T47D (cell line): ENCODE results near the gene UCN2.

Source experiments
- DNase-seq, 2 experiments: peaks; one replicate each; pipeline versions ENCODE4 v3.0.0 to v3.0.0-alpha.2; 2011 to 2012; ENCODE audit warnings: low read depth in 1 of 2, low spot score in 1 of 2
- JUND ChIP-seq: IDR thresholded peaks from 2 replicates; pipeline ENCODE4 v1.6.1; 2012; ENCODE audit warnings: low read depth
- in situ Hi-C: cut with HindIII; loops from 2 replicates; pipeline ENCODE4 v1.10.0; 2016; ENCODE audit warnings: low sequenced_read_pairs, low pct_unique_long_range_greater_than_20kb

Gene UCN2

DNA sequence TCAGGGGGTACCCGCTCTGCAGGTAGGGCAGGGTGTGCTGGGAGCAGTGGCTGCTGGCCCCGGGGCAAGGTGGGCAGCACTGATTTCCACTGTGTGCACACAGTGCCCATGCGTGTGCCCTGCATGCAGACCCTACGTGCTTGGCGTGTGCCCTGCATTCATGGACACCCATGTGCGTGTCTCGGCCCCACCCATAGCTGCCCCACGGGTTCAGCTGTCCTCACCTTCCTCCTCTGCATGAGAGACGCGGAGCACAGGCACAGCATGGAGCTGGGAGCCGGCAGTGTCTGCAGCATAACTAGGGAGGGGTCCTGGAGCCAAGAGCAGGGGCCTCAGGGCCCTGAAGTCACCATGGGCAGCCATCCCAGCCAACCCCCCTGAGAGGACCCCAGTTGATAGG is 1.6 kb upstream of the UCN2 start:
- in situ Hi-C loops = no loop called here
- DNase-seq = no peak
- no peak for TF ChIP-seq JUND

DNA sequence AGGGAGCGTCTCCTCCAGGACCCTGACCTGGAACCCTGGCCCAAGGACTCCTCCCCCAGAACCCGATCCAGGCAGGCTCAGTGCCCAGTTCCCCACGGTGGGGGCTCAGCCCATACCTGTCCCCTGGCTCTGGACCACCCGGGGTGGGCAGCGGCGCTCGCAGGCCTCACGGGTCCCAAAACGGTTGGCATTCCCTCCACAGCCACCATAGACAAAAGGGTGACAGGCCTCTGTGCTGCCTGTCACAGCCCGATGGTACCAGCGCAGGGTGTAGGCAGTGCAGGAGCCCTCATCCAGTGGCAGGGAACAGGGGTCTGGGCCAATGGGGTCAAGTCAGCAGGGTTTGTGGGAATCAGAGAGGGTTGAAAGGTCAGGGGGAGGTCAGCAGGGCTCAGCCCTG is 1.1 kb upstream of the UCN2 start:
- in situ Hi-C loops = no loop called here

DNA sequence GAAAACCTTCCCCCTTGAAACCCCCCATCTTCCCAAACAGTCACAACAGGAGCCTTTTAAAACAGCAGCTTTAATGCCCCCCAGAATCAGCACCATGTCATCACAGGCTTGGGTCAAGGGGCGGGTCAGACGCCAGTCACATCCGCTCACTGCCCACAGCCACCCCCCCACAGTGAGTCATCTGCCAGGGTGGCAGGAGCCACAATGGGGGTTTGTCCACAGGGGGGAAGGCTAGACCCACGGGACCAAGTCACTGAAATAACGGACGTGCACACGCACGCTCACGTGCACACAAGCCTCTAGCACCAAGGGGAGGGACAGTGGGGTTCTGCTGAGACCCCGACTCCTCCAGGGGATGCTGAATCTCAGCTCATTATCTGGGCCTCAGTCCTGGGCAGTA is 441 bp upstream of the UCN2 start:
- TF ChIP-seq JUND = no peak
- DNase-seq = no peak
- in situ Hi-C loops = no loop called here

More for the DNA sequence above, 1.1 kb upstream of the UCN2 start:
- DNase-seq = no peak
- TF ChIP-seq JUND = no peak

DNA sequence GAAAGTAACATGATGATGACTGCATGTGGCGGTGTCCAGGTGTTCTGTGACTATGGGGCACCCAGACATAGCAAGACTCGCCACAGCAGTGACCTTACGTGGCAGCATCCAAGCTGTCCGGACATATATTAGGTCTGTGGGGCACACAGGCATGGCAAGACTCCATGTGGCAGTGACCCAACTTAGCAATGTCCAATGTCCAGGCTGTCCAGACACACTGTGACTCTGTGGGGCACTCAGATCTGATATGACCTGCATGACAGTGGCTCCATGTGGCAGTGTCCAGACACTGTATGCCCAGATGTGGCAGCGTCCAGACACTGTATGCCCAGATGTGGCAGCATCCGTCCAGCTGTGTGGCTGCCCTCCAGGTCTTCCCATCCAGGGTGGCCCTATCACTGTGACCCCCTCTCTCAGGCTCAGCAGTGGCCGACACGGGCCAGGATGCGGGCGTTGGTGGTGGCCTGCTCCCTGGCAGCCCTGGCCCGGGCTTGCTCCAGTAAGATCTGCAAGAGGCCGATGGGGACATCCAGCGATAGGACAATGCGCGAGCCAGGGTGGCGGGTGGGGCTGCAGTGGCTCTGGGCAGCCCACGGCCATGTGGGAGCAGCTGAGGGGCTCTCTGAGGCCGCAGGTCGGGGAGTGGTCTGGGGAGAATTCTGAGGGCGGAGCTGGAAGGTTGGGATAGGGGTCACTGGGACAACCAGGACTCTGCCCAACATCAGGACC is 1.1 kb downstream of the UCN2 start:
- in situ Hi-C loops = no loop called here
- TF ChIP-seq JUND = no peak
- no peak for DNase-seq

DNA sequence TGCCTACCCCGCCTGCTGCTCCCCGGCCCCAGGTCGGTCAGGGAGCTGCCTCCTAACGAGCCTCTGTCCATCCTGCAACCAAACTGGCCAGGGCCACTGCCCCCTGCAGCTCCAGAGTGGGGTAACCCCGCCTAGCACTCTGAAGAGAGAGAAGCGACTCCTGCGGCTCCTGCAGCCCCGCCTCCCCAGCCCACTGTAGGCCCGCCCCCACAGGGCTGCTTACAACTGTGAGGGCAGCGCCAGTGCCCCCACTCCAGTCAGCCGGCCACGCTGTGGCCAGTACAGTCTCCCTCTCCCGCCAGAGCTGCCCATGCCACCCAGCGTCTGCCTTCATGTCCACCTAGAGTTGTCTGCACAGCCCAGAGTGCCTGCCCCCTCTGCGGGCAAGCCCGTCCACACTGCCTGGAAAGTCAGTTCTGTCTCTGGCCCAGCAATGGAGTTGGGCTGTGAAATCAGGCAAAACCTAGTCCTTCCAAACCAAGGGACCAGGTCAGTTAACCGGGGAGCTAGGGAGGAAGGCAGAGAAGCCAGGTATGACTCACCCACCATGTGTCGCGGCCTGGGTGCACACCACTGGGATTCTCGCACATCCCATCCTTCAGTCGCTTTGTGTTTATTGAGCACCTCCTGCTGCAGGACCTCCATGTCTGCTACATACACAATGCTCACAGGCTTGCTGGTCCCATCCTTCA is 2.4 kb downstream of the UCN2 start:
- no peak for TF ChIP-seq JUND

DNA sequence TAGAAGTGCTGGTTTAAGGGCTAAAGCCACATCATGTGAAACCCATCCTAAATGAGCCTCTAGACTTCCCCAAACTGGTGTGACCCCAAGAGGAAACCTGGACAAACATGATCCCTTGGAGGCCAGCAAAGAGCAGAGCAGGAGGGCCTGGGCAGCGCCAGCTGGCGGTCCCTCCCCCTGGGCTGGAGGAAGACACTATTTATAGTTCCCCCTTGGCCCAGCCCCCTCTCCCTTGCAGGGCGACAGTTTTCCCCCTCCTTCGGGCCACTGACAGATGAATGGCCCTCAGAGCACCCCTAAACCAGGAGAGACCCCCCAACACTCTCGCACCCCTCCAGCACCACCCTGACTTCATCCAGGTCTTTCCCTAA is 2.9 kb downstream of the UCN2 start:
- no peak for DNase-seq
- TF ChIP-seq JUND = no peak
- in situ Hi-C loops = no loop called here

More for the DNA sequence above, 2.4 kb downstream of the UCN2 start:
- no peak for DNase-seq
- in situ Hi-C loops = no loop called here

DNA sequence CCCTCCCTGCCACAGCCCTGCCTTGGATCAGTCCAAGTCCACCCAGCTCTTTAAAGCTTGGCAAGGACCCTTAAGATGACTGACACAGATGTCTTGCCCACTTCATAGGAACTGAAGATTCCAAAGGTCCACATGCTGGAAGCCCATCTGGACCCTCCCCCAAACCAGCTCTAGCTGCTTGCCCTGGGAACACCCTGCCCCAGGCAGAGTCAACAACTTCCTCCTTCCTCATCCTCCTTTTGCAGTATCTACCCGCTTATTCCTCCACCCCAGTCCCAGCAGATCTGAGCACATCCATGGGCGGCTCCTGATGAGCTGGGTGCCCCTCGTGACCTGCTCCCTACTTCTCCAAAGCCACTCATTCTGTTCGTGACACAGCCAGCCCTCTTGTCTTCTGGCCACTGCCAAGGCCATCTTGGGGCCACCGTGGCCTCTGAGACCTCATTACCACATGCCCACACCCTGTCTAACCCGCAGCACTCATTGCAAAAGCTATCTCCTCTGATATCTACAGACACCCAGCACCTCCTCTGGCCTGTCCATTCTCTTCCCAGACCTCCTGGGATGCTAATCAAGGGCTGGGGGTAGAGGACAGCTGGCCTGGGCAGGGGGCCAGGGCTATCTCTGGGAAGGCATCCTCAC is 5.0 kb downstream of the UCN2 start:
- no peak for DNase-seq
- TF ChIP-seq JUND = no peak
- in situ Hi-C loops = no loop called here

DNA sequence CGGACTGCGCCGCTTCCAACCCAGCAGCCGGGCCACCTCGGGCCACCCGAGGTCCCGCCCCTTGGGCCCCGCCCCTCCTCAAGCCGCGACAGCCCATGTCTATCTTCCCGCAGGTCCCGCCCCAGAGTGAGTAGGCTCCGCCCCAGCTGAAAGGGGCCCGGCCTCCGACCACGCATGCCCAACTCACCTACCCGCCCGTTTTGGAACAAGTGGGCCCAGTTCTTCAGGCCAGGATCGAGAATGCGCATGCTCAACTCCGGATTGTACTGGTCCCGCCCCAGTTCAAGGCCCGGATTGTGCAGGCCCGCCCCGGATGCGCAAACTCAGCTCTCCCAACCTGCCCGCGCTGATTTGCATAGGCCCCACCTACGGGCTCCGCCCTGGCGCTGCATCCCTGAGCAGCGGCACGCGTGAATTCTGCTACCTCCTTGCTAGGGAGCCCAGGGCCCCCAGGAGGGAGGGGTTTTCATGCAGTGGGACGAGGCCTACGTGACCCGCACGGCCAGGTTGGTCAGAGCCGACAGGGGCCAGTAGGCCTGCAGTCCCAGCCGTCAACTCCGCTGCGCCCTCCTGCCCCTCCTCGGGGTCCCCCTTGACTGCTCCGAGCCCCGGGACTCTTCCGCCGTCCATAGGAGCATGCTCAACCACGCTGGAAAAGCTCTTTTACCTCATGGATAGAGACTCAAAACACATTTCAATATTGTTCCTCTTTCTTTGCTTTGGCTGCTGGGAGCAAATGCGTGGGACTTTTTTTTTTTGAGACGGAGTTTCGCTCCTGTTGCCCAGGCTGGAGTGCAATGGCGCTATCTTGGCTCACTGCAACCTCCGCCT is 6.6 kb downstream of the UCN2 start, which contains the start of gene PFKFB4:
TSS of gene PFKFB4 (minus strand) at position 8 of the 831 bp plus-strand sequence. CDS start 26 bp downstream, outside the sequence.
- in situ Hi-C loops = no loop called here
- peak; percentile 87 to 98 for DNase-seq
- no peak for TF ChIP-seq JUND

DNA sequence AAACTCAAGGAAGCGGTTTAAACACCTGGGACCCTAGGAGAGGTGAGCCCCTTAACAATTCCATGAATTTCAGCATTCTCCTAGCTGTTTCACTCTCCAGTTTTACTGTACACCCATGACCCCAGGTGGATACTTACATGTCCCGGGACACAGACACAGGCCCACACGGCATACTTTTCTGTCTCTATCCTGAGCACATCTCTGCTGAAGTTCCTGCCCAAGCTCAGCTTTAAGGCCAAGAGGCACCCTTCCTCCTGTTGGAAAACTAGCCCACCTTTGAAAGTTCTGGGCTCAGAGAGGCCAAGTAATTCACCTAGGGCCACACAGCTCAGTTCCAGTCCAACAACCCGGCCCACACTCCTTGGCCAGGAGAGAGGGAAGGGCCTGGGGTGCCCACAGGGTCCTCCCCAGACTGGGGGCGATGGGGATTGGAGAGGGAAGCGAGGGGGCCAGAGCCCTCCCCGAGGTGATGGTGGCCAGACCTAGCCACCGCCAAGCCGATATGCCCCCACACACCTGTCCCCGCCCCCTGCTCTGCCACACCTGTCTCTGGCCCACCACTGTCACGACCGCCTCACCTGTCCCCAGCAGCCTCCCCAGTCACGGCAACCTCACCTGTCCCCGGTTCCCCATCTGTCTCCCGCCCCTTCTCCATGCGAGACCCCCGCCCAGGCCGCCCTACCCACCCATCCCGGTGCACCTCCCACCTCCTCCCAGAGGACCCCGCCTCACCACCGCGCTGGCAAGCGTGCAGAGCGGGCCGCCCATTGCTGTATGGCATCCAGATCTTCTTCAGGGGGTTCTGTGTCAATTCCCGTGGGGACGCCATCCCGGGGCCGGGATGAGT is 7.4 kb downstream of the UCN2 start:
- DNase-seq = no peak
- in situ Hi-C loops = no loop called here
- no peak for TF ChIP-seq JUND

DNA sequence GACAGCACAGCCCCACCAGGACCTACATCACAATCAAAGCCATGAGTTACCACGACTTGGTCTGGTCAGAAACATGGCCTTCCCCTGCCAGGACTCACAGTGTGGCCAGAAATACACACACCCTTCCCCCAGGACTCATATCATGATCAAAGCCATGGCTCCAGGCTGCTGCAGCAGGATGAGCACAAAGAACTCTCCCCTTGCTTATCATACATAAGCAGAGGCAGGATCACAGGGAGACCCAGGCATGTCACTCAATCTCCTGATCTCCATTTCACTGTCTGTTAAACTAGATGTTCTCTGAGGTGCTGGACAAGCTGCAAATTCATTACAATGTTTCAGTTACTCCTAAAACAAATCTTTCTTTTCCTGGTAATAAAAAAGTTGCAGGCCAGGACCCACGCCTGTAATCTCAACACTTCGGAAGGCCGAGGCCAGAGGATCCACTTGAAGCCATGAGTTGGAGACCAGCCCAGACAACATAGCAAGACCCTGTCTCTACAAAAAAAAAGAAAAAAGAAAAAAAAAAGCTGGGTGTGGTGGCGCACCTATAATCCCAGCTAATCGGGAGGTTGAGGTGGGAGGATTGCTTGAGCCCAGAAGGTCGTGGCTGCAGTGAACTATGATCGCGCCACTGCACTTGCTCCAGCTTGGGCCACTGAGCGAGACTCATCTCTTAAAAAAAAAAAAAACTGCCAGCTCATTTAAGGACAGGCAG is 8.2 kb downstream of the UCN2 start:
- in situ Hi-C loops = no loop called here
- TF ChIP-seq JUND = no peak
- no peak for DNase-seq

DNA sequence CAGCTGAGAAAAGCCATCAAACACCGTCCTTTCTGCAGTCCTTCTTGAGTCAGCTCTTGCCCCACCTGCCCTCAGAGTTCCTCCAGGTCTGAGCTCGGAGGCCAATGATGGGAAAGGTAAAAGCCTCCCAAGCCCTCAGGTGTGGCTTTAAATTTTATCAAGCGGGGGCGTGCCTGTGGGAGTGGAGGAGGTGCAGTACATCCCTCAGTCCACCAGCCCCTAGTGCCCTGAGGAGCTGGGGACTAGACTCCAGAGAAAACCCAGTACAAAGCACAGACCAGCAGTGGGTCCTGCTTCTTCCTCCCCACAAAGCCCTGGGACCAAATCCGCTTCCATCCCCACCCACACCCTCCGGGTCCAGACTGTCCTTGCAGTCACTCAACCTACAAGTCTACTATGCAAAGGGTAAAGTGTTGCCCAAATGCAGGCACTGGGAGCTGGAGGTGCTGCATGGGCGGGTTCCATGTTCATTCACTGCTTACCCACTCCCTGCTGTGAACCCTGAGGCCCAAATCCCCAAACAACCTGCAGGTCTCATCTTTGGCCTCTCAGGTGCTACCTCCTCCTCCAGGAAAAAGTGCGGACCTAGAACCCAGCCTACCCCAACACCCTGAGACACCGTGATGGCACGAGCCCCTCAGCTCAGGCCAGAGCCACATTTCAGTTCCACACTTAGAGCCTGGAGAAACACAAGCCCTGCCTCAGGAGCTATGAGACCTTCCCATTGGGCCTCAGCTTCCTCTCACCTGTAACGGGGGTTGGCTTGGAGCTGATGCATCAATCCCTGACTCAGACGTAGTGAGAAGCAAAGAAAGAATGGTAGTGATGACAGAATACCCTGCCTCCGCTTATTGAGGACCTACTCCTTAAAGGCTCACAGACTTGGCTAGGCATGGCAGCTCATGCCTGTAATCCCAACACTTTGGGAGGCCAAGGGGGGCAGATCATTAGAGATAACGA is 9.4 kb downstream of the UCN2 start:
- in situ Hi-C loops = no loop called here
- no peak for DNase-seq
- TF ChIP-seq JUND = no peak
